Stimulated activated CD4-positive, alpha-beta T cell treated with anti-CD3 and anti-CD28 coated beads, Interleukin-4, amount 100 ng/mL, for 24 hours (primary cell): Measurements from ENCODE around the gene NHSL2.
"Not testable (repeated sequence)": the region's sequence is repeated elsewhere in the genome, so short reads cannot be mapped to it uniquely, and the experiment has no call there.

Experiments used
- DNase-seq: peaks from one replicate; pipeline ENCODE4 v3.0.0-alpha.2; 2020

NHSL2 gene

DNA sequence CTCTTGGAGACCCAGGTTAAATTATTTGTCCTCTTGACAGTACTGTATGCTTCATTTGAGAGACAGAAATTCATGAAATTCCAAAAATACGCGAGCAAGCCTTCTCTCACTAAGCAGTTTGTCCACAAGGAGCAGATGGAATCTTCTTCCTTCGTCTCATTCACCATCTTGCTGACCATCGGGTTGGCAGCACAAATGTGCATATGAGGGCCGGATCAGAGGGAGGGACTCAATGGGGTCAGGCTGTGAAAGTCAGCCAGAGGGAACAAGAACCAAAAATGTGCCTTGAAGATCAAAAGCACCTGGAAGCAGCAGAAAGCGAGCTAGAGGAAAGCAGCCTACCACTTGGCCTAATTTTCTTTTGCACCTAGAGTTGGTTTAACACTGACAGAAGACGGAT is 16.4 kb downstream of the NHSL2 start:
- no peak for DNase-seq

DNA sequence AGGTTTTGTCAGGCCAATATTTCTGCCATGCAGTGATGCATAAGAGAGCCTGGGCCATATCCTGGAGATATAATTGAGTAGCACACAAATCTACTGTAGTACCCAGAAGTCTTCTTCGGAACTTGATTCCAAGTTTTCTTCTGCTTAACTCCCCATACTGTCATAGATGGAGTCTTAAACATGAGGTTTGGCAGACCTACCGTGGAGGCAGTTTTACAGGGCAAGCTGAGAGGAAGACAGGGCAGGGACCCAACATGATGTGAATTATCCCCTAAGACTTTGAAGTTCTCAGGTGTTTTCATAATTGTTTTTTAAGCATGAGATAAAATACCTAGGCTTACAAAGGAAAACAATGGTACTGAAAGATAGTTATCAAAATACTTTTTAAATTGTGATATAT is 18.2 kb downstream of the NHSL2 start:
- DNase-seq = no peak

DNA sequence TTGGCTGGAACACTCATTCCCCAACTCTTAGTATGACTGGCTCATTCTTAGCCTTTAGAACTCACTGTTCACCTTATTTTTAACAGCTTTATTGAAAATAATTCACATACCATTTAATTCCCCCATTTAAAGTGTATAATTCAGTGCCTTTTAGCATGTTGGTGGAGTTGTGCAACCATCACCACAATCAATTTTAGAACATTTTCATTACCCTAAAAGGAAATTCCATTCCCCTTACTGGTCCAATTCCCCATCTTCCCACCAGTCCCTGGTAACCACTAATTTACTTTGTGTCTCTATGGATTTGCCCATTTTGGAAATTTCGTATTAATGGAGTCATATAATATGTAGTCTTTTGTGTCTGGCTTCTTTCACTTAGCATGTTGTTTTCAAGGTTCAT is 19.7 kb downstream of the NHSL2 start:
- DNase-seq = no peak

DNA sequence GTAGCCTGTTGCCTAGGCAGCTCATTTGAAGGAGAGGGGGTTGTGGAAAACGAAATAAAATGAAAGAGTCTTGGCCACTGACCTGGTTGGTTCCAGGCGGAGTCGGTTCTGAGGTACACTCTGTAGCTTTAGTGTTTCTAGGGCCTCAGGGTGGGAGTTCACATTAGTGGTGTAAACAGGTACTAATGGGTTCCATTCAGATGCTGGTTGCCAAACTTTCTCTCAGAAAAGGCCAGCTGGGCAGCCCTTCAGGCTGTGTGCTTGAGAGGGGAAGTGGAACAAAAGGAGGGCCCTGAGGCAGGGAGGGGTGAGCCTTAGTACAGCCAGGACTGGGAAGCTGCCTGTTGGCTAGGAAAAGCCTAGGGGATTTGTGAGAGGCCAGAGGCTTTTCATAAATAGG is 24.8 kb downstream of the NHSL2 start:
- DNase-seq = no peak

DNA sequence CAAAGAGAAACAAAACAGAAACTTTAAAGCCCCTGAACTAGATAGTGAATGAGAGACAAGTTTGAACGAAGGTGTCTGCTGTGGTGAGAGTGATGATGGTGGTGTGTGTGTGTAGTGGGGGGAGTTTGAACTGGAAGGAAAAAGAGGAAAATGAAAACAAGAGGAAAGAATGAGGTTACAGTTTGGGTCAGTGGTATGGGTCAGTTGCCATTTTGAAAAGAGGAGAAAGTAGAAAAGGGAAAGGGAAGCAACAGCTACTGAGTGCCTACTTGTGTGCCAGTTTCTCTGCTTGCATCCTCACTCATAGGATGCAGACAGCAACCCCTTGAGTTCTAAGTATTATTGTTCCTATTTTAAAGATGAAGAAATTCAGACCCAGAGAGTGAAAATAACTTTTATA is 26.0 kb downstream of the NHSL2 start:
- no peak for DNase-seq

DNA sequence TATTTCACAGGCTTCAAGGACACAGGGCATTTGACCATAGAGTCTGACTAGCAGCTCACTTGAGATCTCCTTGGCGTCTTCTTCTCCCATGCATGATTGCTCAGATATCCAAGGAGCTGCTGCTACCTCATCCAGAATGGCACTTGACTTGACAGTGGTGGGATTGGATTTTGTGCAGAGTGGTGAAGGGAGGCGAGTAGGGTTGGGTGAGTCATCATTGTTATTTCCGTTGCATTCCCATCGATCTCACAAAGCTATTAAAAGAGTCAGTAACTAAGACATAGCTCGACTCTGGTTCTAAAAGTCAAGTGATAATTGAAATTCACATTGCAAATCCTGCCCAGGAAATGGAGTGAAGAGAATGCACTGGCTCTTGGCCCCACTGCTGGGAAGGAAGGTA is 27.7 kb downstream of the NHSL2 start:
- DNase-seq = no peak

DNA sequence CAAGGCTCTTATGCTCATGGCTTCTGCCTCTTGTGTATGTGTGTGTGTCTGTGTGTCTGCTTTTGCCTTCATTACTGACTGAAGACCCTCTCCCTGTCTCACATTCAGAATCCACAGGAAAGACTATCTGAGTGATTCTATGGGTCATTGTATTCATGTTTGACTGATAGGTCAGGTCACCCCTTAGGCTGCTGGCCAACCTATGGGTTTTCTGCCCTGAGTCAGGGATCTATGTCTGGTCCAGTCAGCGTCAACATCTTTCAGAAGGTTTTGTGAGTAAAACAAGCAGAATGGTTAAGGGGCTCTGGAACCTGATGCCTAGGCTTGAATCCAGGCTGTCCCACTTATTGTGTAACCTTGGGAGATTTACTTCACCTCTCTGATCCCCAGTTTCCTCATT is 30.5 kb downstream of the NHSL2 start:
- no peak for DNase-seq

DNA sequence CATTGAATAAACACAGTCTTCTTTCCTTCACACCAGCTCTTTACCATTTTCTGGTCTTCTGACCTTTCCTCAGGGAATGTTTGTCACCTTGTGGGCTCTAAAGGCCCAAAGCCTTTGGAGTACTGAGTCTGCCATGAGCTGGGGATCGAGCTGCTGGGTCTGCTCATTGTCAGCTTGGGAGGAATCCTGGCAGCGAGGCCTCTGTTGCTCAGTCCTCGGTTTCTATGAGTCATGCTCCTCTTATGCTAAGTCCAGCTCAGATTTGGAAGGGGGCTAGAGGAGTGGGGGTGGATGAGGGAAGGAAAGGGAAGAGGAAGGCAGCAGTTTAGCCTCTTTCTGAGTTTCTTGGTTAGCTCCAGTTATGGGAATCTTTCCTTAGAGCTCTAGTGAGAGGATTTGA is 31.1 kb downstream of the NHSL2 start:
- no peak for DNase-seq

DNA sequence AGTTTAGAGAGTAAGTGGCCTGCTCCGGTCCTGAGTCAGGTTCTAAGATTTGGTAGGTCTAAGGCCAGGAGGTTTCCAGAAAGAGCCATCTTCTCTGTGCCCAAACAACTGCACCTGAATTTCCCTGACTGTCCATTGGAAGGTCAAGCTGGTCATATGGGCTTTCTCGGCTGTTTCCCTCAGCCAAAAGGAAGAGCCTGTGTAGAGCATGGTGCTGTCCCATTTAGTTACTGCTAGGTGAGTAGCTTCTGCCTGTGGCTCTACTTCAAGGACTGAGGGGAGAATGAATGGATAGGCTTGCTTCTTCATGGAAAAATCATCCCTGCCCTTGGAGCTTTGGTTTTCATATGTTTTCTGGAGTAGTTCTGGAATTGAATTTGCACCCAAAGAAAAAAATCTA is 33.7 kb downstream of the NHSL2 start:
- no peak for DNase-seq

DNA sequence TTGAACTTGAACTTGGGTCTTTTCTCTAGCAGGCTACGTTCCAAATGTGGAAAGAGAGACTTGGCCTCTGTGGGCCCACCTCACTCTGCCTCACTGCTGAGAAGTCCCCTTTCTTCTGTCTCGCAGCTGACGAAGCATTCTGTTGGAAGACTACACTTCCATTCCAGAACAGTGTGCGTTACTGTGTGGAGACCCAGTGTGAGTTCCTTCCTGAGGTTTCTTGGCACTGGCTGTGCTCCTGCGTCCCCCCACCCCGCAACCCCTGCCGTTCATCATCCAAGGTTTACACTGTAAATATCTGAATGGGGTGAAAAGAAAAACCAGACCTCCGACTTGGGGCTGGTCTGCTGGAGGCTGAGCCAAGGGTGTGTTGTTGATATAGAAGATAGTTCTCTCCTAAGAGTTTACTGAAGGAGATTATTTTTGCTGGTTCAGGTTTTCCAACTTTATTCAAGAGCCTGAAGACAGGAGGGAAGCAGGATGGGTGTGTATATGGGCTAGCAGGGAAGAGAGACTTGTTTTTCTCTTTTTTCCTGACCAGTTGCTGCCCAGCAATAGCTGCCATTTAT is 34.7 kb downstream of the NHSL2 start:
- DNase-seq = no peak

DNA sequence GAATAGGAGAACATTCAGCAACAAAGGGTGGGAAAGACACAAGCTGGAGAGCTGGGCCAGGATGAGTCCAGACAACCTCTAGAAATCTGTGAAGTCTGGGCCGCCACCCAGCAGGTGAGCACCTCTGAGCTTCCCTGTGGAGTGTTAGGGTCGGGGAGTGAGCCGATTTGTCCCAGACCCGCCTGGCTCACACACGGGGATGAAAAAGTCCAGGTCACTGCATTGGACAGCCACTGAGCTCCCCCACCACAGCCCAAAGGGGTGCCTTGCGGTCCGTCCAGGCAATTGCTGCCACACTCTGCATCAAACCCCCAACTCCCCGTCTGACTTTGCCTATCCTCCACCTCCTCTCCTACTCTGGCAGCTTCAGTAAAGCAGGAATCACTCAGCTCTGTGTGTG is 38.7 kb downstream of the NHSL2 start:
- no peak for DNase-seq

DNA sequence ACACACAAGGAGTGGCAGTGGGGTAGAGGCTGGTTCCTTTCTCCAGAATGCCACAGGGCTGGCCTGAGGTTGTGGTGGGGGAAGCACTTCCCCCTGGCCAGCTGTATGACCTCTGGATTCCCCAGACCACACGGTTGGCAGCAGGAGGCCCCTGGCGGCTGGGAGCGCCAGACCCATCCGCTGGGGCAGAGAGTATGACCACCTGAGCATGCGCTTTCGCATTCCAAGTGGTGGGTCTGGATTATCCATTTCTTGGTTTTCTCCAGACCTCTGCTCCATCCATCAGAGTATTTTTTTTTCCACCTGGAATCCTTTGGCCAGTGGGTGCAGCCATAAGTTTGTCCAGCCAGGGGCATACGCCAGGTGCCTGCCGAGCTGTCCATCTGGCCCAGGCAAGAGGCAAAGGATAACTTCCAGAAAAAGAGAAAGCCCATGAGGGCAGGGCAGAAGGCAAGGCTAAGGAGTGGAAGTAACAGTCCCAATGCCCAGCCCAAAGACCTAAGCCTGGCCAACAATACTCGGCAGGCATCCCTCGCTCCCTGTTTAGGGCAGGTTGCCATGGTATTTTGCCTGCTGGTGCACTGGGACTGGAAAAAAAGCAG is 39.3 kb downstream of the NHSL2 start:
- no peak for DNase-seq

DNA sequence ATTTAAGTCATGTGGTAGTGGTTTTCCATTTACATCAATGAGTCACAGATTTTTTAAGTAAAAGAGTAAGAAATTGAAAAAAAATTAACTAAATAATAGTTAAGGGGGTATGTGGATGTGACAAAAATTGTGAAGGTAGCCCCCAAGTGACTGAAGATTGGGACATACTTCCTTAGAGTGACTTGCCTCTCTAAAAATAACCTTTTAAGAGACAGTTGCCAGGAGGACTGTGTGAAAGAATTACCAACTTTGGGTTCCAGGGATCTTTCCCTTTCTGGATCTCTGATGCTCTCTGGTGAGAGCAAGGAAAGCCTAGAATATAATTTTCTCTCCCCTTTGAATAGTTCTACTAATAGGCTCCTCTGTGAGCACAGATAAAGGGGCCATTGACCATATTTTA is 42.7 kb downstream of the NHSL2 start:
- no peak for DNase-seq

DNA sequence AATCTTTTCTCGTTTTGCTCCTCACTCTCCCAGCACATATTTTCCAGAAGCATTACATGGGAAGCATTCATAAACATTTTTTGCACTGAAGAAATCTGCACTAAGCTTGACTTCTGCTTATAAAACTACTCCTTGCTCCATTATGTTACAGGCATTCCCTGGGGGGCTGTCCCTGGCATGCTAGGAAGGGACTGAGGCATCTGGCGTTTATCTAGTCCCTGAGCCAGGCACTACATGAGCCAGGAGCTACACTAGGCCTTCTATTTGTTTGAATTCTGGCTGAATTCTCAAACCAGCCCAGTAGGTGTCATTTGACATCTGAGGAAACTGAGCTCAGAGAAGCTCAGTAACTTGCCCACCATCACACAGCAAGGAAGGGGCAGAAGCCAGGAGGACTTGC is 43.3 kb downstream of the NHSL2 start:
- DNase-seq = no peak

DNA sequence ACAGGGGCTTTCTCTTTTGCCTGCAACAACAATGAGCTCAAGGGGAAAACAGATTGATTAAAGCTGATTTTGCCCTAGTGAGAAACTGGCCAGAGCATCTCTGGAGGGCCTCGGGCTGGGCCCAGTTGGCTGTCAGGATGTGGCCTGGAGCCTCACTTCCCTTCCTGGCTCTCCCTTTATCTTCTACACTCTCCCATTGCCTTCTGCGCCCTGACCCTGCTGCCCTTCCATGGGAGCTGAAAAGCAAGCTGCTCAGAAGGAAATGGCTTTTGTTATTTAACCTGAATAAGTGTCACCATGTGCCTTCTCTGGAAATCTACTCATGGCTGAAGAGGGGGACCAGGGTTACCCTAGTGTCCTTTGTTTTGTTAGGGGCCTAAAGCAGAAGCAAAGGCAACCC is 43.8 kb downstream of the NHSL2 start:
- no peak for DNase-seq

DNA sequence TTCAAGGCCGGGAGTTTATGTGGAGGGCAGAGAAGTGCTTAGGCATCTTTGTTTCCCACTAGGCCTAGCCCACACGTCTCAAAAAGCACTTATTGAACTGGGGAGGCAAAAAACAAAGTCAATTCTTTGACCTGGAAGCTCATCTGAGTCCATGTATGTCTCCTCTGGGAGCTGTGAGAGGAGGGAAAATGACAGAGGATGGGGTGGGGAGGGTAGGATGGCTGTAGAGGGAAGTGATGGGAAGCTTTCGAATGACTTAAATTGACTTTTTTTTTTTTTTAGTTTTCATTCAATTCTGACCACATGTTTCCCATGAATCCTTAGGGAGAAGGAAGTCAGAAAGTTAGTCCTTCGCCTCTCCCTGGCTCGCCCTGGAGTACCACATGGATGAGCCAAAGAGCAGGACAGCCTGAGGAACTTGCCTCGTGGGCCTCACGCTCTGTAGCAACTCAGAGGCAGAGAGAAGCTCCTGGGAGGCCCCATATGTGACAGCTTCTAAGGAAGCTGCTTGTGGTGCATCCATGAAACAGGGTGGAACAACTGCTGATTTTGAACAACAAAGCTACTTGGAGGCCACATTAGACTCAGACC is 45.0 kb downstream of the NHSL2 start:
- DNase-seq = no peak

DNA sequence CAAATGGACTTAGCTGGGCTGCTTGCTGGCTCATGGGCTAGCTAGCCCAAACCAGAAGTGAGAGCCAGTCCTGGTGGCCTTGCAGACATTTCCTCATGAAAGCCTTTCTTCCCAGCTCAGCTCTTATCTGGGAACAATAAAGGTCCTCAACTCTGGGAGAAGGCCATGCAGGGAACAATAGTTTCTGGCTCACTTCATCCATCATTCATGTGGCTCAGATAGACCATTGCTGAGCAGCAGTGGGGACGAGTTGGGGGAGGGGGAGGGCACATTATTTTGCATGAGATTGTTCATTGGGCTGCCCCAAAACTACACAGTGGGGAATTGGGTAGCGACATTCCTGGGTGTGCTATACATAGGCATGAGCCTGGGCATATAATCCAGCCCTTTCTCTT is 47.6 kb downstream of the NHSL2 start:
- DNase-seq = no peak

DNA sequence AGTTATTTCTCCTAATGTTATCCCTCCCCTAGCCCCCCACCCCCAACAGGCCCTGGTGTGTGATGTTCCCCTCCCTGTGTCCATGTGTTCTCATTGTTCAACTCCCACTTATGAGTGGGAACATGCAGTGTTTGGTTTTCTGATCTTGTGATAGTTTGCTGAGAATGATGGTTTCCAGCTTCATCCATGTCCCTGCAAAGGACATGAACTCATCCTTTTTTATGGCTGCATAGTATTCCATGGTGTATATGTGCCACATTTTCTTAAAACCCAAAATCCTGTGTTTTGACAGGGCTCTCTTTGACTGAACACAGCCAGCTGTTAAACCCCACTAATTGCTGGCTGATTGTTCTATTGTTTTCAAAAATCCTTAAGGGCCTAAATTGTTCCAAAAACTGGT is 53.5 kb downstream of the NHSL2 start:
- DNase-seq = not testable (repeated sequence)

DNA sequence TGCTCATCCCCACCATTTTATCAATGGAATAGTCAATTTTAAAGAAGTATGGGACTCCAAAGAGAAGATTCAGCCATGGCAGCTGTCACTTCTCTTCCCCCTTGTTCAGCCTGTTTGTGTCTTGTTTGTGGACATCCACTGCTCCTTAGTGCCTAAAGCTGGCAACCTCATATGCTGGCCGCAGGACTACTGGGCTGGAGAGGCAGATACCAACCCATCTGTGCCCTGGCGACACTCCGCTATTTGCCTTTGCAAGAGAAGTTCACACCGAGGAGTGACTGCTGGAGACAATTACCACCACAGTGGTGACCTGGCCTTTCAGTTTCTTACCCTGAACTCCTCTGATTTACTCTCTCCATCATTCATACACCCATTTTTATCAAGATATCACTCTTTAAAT is 64.3 kb downstream of the NHSL2 start:
- no peak for DNase-seq

DNA sequence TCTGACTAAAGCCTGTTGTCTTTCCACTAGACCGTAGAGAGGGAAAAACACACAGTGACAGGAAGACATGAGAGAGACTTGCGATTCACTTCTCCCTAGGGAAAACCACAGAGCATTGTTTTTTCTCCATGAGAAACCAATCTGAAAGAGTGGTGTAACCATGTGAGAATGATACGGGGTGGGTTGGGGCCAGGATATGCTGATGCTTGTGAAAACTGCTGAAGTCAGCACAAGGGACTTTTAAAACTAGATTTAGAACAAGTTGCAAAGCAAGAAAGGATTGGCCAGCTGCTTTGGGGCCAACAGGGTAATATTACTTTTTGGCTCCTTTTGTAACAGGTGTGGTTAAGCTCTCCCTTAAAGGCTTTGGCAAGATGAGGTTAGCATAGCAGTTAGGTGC is 66.1 kb downstream of the NHSL2 start:
- no peak for DNase-seq

DNA sequence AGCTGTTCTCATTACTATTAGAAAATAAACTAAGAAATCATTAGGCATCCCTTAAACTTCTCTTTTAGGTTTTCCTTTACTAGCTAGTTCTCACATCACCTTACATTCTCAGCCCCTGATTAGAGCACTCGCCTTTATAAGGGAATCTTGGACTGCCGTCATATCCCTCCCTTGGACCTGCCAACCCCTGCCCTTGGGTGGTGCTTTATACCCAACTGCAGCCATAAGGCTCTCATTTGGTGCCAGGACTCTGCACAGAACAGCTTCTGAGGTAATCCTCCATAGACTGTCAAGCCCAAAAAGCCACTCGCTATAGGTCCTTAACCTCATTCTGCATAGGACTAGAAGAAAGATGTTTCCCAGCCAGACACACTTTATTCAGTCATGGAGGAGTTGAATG is 67.5 kb downstream of the NHSL2 start:
- DNase-seq = no peak

DNA sequence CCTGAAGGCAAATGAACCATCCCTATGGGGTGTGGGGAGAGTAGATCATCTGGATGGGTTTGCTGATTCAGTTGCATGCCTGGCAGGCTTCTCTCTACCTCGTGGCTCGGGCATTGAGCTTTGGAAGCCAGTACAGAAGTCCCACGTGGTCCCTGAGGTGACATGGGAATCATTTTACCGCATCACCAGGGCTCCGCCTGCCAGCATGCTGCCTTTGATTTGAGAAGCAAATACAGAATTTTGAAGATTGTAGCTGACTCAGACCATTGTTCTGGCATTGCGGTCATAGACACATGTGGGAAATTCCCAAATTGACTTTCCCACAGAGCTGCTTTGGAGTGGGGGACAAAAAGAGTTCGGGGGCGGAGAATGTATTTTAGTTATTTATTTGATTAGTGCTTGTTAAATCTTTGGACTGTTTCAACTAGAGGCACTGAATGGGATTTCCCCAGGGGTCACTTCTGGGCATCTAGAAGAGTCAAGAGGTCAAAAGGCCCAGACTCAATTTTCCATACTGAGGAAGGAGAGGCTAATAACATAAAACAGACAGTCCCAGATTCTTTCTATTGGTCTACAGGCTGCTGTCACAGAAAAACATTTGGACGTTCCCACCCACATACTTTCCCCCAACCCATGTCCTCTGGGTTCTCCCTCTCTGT is 79.3 kb downstream of the NHSL2 start:
- no peak for DNase-seq

DNA sequence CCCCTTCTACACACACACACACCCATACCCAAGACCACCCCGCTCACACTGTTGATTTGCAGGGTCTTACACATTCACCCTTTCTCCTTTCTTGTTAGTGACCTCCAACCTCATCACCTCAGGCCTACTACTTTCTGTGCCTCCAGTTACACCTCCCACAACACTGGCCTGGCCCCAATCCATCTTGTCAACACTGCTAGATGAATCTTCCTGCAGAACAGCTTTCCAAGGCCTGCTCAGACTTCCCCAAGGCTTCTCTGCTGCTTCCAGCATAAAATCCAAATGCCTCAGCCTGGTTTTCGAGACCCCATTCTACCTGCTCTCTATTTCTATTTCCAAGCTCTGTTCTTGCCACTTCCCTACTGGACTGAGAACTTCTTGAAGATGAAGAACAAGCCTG is 79.9 kb downstream of the NHSL2 start:
- no peak for DNase-seq

DNA sequence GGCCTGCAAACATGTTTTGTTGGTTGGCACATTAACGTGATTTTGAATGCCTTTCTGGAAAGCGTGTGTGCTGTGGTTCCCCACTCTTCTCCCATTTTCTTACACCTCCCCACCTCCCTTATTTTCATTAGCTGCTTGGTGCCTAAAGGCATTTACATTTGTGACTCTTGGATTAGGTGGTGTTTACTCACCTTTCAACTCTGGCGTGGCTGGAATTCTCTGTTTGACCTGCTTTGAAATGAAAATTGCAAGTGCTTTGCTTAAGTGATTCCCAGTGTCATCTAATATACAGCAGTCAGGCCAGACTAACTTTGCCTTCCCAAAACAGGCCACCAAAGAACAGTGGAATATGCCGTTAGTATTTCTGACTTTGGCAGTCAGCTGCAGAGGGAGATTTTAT is 80.5 kb downstream of the NHSL2 start:
- DNase-seq = no peak

DNA sequence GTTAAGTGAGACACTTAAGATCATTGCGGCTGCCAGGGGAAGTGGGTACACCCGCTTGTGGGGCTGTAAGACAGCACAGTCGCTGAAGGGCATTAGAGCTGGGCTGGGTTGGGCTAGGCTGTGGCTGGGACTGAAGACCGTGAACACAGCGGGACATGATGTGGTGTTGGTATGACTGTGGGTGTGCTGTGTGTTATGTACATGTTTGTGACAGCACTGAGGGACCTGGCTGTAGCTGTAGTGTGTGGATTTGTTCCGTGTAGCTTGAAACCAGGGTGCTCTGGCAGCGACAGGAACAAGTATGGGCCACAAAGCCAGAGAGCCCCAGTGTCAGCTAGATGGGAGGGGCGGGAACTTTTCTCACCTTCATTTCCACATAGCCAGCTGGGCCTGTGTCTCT is 82.1 kb downstream of the NHSL2 start:
- peak; percentile 14 for DNase-seq
